MM.1S (cell line): ENCODE measurements around the gene PRTN3.
"Not testable (repeated sequence)": the region's sequence is repeated elsewhere in the genome, so short reads cannot be mapped to it uniquely, and the experiment has no call there.

ENCODE experiments used
- EZH2phosphoT487 ChIP-seq: fragments of 300-600 bp; sonication (generic); IDR thresholded peaks from 2 replicates; pipeline ENCODE4 v1.6.1; 2018; ENCODE audit warnings: antibody characterized with exemption, low read length
- TF ChIP-seq, protein P1 (sequence below): fragments of 300-600 bp; sonication (generic); IDR thresholded peaks from 2 replicates; pipeline ENCODE4 v1.5.1; 2016; ENCODE audit warnings: antibody characterized with exemption, low read length, mixed read lengths

- TF ChIP-seq, protein P1, sequence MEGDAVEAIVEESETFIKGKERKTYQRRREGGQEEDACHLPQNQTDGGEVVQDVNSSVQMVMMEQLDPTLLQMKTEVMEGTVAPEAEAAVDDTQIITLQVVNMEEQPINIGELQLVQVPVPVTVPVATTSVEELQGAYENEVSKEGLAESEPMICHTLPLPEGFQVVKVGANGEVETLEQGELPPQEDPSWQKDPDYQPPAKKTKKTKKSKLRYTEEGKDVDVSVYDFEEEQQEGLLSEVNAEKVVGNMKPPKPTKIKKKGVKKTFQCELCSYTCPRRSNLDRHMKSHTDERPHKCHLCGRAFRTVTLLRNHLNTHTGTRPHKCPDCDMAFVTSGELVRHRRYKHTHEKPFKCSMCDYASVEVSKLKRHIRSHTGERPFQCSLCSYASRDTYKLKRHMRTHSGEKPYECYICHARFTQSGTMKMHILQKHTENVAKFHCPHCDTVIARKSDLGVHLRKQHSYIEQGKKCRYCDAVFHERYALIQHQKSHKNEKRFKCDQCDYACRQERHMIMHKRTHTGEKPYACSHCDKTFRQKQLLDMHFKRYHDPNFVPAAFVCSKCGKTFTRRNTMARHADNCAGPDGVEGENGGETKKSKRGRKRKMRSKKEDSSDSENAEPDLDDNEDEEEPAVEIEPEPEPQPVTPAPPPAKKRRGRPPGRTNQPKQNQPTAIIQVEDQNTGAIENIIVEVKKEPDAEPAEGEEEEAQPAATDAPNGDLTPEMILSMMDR, result not testable (repeated sequence)
- not testable (repeated sequence) for TF ChIP-seq EZH2phosphoT487
Observed at GRCh38 chr19:891421-892200, 50.8 kb downstream of the PRTN3 start.
